ENCODE data around the gene RLBP1.
A peak's percentile ranks its signal among the peaks of the same experiment; 100 is the strongest.

Gene RLBP1

DNA sequence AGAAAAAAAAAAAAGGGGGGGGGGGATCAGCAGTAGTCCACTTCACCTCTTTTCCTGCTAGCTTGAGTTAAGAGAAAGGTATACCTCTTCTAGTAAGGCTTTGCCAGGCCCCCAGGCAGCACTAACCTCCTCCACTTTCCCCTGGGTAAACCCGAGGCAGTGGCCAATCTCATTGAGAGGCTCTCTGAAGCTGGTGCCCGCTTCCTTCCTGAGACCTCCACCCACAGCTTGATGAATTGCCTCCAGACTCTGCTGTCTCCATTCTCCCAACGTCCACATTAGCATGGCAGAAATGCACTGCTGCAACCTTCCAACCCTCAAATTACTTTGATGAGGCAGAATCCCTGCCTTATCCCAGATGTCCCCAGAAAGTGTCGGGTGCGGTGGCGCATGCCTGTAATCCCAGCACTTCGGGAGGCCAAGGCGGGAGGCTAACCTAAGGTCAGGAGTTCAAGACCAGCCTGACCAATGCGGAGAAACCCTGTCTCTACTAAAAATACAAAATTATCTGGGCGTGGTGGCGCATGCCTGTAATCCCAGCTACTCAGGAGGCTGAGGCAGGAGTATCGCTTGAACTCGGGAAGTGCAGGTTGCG lies 15.3 kb downstream of the RLBP1 start:
- no peak for DNase-seq

DNA sequence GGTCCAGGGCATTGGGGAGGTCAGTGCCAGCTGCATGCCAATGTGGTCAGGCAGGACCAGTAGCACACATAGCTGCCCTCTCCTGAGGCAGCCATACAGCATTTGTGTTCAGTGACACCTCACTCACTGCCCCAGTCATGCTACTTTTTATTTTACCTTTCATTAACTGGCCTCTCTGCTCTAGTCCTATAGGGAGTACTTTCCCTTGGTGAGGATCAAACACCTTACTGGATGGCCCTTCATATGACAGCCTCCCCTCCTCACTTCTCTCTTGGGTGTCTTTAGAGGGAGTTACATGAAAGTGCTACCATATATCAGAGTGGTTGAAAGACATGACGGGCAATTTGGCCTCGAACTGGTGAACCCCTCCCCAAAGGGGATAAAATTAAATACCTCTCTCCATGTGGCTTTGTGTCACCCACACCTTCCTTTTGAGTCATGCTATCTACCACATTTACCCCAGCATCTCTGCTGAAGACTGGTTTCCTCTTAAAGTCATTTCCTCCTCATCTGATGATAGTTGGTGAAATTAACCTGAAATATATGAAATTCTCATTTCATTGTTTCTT lies 17.6 kb downstream of the RLBP1 start:
- no peak for DNase-seq

DNA sequence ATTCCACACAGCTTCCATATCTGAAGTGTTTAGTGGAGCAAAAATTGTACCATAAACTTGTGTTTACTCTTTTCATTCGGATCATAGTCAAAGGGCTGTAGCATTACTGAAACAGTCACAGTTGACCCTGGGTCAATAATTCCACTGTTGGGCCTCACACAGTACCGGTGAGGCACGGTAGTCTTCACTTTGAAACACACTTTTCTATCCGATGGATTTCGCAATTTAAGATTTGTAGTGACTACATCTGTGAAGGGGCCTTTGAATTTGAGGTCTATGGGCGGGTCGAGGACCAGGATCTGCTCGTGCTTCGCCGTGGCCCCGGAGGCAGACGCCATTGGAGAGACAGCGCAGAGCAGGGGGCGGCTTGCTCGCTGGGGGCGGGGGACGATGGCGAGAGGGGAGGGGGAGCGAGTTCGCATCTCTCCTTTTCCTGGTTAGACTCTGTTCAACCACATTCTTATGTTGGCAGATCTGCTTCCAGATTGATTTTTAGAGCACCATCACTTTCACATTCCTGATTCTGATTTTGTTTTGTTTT lies 19.8 kb downstream of the RLBP1 start:
- DNase-seq, result no peak

DNA sequence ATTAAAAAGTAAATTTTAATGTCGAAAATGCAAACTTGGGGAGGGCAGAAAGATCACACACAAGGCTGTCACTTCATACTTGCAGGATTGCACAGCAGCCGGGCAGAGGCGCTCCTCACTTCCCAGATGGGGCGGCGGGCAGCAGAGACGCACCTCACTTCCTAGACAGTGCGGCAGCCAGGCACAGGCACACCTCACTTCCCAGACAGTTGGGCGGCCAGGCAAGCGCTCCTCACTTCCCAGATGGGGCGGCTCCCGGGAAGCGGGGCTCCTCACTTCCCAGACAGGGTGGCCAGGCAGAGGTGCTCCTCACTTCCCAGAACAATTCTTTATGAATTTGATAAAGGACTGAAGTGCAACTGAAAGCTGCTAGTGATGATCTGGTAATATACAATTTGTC lies 21.2 kb downstream of the RLBP1 start:
- no peak for DNase-seq

DNA sequence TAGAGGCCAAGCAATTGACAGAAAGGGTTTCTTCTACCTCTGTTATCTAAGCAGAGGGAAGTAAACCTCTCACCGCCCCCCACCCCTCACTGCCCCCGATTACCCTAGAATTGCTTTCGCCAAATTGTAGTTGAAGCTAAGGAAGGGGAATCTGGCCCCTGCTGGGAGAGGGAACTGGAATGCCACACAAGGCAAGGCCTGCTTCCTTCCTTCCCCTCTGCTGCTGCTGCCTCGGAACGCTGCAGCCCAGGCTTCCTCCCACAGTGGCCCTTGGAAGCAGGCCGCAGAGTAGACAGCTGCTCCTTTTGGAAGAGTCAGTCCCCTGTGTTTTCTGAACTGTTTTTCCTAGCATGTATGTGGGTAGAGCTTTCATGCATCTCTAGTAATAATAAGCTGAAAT lies 21.6 kb downstream of the RLBP1 start:
- no peak for DNase-seq

DNA sequence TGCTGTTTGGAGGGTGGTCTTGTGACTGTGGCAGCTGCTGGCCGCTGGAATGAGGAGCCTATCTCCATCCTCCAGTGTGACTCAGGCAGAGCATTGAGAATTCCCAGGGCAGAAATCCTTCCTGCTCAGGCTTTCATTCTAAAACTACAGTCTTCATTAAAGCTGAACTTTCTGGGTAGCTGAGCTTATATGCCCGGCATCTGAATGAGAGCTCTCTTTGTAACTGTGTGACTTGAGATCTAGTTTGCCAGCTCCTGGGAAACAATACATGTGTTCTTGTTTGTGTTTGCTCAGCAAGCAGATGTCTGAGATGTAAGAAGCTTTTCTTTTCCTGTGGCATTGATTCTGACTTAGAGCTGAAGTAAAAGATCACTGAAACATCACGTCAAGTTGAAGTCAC lies 22.4 kb downstream of the RLBP1 start:
- no peak for DNase-seq

DNA sequence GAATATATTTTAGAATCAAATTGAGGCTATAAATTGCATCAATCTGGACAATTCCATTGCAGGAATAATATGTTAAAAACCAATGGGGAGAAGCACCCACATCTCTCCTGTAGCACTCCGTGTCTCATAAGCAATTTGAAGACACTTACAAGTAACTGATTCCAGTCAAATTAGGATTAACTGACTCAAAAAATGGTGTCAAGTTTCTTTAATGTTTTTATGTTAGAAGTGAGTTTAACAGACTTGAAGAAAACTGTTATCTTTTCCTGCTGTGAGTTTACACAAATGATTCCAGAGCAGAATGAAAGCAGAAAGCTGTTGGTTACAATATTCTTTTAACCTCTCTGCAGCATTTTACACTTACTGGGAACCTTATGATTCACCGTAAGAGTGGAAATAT lies 23.2 kb downstream of the RLBP1 start:
- no peak for DNase-seq

DNA sequence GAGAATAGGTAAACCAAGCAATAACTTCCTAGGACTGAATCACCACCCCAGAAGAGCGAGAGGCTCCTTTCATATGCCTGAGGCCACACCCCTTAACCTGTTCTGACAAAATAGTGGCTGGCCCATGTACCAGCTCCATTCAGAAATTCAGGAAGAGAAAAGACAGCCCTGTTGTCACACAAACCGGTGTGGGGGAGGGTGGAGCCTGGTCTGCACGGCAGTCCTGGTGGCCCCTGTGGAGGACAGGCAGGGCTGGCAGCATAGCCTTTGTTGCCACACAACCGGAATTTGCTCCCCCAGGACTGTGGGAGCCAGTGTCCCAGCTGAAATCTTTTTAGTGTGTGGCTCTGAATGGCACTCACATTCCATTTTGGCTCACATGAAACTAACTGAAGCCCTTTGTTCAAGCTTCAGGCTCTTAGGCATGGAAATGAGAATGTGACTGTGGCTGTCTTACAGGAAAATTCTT lies 23.8 kb downstream of the RLBP1 start:
- no peak for DNase-seq

DNA sequence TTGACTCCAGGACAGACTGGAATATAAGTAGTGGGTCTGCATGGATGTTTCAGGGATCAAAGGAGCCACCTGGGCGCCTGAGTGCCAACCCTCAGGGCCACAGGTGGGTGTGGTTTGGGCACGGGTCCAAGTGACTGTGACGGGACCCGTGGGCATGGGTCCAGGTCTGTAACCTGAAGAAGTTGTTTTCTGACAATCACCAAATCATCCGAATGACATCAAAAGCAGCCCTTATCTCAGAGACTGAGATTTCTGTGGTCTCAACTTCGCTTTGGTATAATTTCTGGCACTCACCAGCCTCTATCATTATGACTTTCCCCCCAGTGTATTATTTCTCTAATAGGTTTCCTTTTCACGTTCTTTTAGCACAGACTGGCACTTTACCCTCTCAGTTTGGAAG lies 24.4 kb downstream of the RLBP1 start:
- no peak for DNase-seq

DNA sequence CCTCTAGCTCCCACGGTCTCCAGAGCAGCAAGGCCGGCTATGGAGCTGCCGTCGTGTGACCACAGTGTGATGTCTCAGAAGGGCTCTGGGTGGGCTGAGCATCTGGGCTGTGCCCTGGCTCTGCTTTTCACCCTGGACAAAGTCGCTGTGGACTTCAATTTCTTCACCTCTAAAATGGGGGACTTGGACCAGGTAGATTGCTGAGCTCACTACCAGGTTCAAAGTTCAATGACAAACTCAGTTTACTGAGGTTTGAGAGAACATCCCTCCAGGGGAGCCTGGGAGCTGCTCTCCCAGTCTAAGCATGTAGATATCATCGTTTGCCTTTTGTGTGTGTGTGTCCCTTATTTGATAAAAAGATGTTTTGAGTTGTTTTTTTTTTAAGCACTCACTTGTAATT lies 25.1 kb downstream of the RLBP1 start:
- DNase-seq, result no peak

DNA sequence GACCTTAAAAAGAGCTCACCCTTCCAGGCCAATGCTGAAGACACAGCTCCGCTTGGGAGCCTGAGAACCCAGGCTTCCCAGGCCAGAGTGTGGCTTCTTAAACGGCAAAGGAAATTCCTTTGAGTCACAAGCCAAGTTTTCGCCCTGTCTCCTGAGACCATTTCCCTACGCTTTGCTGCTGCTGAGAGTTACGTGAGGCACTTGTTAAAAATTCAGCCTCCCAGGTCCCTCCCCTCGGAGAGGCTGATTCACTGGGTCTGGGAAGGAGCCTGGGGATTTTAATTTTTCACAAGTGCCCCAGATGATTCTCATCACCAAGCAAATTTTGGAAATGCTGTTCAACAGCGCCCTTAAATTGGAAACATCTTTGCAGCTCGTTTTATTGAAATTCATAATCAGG lies 25.5 kb downstream of the RLBP1 start:
- DNase-seq, result no peak

DNA sequence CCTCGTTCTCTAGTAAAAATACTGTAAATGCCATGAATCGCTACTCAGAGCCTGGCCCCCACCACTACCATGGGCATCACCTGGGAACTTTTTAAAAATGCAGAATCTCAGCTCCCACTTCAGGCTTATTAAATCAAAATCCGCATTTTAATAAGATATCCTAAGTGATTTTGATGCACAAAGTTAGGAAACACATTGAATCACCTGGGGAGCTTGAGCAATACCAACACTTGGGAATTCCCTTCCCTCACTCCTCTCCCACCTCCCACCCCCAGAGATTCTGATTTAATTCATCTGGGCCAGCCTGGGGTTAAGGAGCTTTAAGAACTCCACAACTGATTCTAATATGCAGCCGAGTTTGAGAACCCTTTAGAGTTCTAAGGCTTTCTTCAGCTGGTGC lies 26.8 kb downstream of the RLBP1 start:
- no peak for DNase-seq

DNA sequence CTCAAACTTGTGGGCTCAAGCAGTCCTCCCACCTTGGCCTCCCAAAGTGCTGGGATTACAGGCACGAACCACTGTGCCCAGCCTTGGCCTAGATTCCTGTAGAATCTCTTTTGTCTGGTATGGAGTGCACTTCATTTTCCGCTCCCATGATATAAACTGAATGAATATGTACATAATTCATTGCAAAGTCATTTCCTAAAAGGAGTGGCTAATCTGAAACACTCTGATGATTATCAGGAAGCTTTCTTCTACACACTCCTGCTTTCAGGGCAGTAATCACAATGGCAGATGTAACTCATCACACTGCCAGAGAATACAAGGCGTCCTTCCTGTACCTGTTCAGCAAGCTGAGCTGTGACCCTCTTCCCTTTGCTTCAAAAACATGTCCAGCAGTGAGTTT lies 28.6 kb downstream of the RLBP1 start:
- DNase-seq, result no peak

DNA sequence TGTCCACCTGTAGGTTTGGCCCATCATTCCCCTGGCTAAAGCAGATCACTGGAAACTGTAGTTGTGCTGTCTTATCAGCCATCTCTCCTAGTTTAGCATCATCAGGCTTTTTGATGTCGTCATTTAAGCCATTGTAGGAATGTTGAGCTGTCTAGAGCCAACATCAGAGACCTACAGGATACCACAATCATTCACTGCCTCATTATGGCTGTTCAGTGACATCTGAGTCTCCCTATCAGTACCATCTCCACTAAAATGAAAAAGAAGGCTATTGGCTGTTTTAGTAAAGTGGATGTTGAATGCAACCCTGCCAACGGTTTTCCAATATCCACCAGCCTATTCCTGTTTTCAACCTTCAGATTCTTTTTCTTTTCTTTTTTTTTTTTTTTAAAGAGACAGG lies 29.2 kb downstream of the RLBP1 start:
- no peak for DNase-seq

DNA sequence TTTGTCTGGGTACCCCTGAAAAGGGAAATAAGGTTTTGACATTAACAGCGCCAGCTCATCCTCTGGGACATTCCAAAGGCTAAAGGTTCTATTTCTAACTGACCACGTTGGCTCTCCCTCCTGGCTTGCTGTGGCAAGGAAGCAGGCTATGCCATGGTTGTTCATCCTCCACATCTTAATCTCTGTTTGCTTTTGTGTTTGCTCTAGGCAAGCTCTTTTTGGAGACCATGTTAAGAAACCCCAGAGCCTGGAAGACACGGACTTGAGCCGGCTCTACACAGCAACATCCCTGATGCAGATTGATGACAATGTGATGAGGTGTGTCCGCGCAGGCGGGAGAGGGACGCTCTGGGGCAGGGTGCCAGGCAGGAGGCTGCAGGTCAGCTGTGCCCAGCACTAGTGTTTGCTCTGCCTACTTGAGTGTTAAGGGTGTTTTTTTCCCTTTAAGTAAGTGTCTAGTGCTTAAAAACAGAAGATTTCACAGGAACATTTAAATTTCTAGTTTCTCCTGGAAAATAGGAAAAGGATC lies 33.3 kb downstream of the RLBP1 start:
- DNase-seq, result no peak

DNA sequence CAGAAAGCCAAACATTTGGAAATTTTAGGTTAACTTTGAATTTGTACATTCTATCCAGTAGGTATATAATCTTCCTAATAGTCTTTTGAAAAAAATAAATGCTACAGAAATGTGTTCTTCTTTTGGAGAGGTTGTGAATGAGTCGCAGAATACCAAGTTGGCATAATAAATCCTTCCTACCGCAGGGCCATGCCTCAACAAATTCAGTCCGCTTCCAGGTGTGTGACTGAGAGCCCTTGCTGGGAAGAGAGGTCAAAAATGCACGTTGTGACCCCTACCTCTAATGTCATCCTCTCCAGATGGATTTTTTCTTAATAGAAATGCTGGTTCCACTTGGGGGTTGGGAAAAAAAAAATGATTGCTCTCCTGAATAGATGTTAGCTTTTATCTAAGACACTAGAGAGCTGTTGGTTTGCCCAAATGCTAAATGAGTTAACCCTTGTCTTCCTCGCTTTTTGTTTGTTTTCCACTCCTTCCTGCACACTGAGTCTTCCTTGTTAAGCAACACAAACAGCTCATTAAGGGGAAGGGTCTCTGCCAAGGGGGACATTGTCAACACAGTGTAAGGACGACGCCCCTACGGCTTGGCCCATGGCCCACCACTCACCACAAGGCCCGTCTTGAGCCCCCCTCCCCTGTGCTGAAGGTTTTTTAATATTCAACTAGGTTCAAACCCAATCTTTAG lies 33.9 kb downstream of the RLBP1 start:
- DNase-seq, result no peak

DNA sequence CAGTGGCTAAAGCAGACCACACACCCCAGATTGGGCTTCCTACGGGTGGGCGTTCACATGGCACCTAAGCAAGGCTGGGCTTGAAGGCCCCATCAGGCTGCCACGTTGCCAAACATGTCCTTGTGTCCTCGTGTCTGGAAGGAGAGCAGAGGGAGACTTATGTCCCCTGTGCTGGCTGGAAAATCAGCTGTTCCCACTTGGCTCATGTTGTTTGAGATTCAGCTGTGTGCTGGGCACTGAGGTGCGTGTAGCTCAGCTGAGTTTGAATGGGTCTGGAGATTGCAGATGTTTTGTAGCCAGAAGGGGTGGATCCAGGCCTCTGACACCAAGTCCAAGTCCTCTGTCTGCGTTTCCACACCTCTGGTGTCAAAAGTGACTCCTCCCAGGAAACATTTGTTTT lies 34.6 kb downstream of the RLBP1 start:
- DNase-seq, result no peak

DNA sequence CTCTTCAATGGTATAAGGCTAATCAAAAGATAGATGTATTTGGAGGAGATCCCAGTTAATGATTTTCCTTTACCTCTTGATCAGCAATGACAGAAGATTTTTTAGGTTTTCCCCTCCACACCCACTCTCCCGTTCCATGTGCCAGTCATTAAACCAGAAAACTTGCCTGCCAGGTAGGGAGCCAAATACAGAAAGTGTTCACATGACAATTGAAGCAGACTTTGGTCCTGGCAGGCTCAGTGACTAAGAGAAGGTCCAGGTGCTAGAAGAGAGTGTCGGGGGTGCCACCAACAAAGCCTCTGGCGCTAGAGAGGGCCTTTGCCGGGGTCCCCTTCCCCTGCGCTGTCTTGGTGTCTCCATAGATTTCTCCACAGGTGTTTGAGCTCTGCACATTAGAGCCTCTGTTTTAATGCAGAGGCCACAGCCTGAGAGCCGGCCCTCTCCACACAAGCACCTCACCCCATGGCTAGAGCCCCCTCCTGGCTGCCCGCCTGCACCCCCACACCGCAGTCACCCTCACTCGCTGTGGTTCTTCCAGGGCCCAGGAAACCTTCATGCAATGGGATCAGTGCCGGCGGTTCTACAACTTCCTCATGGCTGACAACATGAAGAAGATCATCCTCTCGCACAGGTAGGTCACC lies 36.4 kb downstream of the RLBP1 start:
- no peak for DNase-seq

DNA sequence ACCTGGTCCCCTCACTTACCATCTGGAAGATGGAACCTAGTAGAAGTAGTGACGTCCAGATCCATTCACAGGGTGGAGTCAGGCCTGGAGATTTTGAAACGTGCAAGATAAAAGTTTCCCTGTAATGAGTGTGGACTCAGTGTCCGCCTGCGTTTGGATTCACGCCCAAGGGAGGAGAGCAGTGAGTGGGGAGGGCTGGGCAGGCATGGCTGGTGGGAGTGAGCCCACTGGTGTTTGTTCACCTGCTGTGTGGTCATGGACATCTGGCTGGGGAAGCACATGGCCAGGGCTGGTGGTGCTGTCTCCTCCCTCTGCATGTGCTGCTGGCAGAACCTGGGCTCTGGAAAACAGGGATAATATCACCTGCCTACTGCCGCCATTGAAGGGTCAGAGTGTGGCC lies 37.0 kb downstream of the RLBP1 start:
- DNase-seq, result peak; percentile 55

DNA sequence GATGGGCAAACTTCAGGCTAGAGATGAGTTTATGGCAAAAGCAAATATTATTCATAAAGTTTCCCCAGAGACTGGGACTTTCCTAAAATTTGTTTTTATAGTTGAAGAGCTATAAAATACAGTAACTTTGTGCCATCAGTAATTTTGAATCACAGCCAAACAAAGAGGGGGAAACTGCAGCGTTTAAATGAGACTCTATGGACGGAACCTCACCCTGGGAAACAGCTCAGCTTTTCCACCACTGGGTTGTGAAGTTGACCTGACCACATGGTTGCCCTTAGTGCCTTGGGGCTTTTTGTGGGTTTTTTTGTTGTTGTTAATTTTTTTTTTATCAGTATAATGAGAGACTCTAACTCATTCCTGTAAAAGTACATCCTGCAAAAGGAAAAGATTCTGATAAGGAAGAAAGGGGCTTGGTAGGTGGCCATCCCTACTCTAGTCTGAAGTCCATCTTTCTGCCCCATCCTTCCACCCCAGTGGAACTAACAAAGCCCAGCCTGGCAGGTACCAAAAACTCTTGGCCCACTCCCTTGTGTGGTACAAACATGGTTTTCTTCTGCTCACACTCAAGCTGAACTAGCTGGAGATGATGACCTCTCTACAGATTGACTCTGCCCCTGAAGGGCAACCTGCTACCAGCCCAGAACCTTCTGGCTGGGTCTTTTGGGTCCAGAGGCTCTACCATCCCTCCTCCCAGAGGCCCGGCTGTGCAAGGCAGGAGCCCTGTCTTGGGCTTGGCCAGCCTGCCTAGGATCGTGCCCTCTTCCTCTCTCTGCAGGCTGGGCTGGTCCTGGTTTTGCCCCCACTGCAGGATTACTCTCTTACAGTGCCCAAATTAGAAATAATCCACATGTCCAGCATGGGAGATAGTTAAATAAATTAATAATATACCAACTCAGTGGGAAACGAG lies 41.2 kb downstream of the RLBP1 start:
- DNase-seq, result no peak

DNA sequence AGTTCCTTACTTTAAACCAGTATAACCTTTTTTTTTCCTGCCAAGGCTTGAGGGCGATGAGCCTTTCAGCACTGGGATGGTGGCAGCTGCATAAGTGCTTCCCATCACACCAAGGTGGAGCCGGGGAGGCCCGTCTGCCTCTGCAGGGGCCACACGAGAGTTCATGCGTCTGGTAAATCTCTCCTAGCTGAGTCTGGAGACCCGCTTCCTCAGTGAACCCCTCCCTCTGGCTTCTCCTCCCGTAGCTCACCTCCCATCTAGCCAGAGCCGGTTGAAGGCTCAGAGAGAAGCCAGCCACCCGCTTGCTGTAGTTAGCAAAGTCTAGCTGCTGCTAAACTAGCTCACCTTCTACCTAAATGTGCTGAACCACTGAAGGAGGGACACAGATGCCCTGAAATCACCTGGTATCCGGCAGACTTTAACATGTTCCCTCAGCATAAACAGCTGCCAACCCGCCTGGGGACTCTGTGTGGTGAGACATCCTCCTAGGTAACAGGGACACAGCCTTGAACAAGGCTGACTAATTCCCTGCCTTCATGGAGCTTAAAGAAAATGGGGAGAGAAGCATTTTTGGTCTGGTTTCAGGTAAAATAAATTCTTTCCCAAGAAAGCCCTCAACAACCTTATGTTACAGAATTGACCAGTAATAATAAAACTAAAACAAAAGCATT lies 42.9 kb downstream of the RLBP1 start:
- DNase-seq, result no peak
